Left lobe of liver (tissue), 2 donors: ENCODE results near the gene FITM1. TPM values are rescaled to one million over a fixed set of nuclear protein-coding genes. Genes with fewer than 3 reads are reported as not detected.

Source experiments
- ATAC-seq: fragments of 200-7000 bp; cut with Tn5 transposase; one replicate; pipeline ENCODE4 v1.9.1; 2020; ENCODE audit warnings: mild to moderate bottlenecking, moderate library complexity
- DNase-seq: peaks from one replicate; pipeline ENCODE4 v3.0.0-alpha.2; 2020; ENCODE audit warnings: low spot score
- total RNA-seq: library from RNA; stranded (reverse); gene quantifications from one replicate; pipeline ENCODE4 v1.2.1, GENCODE V29; 2021
- donor health status: DM: no; HTN: no; CAD: no; lungs with moderate emphysema.
- donor health status: DM: no; HTN: yes; CAD: no.

The FITM1 gene
- total RNA-seq, 1 donor from 2014 or later, result 34.9 TPM

DNA sequence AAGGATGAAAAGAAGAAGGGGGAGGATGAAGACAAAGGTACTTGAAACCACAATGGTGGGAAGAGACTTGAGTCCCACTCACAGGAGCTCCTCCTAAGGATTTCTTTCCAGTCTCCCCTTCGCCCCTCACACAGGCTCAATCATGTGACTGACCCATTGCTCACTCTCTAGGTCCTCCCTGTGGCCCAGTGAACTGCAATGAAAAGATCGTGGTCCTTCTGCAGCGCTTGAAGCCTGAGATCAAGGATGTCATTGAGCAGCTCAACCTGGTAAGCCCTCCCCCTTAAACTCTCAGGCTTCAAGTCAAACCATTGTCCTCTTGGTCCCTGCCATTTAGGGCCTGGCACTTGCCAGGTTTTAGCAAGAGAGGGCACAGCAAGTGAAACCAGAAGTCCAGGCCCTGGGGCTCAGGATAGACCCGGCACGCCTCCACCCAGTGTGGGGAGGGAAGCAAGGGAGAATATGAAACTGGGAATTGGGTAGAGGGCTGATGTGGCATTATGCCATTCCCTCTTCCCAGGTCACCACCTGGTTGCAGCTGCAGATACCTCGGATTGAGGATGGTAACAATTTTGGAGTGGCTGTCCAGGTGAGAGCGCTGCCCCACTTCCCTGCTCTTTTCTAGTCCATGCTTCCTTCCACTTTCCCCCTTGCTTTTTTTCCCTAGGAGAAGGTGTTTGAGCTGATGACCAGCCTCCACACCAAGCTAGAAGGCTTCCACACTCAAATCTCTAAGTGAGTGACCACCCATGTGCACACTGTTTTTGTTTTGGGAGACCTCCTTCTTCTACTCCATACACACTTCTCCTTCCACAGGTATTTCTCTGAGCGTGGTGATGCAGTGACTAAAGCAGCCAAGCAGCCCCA is 7.3 kb downstream of the FITM1 start:
- ATAC-seq (no peak), DNase-seq (no peak)

DNA sequence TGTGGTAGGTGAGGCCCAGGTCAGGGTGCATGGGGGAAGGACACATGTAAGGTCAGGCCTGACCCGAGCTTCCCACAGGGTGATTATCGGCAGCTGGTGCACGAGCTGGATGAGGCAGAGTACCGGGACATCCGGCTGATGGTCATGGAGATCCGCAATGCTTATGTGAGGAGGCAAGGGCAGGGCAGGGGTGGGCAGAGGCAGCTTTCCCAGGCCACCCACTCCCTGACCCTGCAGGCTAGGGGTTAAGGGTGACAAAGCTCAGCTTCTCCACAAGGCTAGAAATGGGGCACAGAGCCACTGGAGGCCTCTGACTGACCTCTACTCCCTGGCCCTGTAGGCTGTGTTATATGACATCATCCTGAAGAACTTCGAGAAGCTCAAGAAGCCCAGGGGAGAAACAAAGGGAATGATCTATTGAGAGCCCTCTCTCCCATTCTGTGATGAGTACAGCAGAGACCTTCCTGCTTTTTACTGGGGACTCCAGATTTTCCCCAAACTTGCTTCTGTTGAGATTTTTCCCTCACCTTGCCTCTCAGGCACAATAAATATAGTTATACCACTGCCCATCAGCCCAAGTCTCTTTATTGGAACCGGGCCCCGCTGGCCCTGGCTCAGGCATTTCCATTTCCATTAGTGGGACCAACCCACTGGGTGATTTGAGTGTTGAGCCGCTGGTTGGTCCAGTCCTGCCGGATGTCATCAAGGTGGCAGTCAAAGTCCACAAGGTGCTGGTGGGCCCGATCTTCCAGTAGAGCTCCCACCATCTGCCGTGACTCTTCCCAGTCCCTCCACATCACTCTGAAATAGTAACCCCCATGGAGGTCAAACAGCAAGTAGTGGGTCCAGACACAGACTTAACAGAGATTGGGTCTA is 8.2 kb downstream of the FITM1 start:
- ATAC-seq (no peak), DNase-seq (no peak)

- ATAC-seq (no peak), DNase-seq (no peak)
These were observed 8.9 kb downstream of the FITM1 start for GRCh38 chr14:24139272-24139934.

DNA sequence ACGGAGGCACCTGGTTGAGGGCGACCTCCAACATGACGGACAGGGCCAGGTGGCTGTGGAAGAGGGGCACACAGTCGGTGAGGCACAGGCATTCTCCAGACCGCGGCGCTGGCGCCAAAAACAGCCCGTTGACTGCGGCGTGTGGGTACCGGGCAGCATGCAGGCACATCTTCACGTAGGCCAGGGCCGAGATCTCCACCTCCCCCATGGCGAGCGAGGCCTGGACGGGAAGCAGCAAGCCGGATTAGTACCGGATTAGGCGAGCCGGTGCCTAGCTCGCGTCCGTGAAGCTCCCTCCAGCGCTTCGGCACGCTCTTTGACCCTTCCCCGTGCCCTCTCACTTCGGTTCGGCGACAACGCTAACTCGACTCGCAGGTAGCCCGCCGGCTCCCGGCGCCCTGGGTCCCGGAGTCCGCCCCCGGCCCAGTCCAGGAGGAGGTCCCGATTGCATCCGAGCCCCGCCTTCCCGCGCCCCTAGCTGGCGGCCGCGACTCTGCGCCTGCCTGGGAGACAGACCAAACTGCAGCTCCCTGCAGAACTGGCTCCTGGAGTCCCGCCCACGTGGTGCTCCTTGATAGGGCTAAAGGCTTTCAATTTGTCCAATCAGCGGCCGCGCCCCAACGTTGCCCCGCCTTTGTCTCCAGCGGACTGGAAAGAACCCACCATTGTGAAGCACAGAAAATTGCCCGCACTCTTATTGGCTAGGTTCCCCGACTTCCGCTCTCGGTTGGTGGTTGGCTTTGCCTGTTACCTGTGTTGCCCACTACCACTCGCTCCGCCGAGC is 10.8 kb downstream of the FITM1 start, which contains the start of gene EMC9:
Gene EMC9 (minus strand): TSS at position 495 of the 784 bp plus-strand sequence. CDS start 287 bp downstream, at position 208.
- ATAC-seq (peak; percentile 86), DNase-seq (peak; percentile 100)

DNA sequence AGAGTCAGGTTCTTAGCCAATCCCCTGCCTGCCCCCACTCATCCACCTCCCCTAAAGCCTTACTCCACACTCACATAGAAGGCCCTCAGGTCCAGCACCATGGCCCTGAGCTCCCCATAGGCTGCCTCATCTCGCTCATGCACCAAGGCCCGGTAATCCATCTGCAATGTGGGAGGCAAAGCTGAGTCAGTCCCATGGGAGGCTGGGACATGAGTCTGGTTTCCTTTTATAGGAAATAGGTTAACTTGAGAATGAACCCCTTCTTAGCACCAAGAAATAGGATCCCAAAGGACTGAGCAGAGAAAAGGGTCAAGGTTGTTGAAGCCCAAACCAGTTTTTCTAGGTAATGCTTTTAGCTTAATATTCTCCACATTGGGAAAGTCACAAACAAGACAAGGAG is 13.1 kb downstream of the FITM1 start:
- ATAC-seq, result no peak
- DNase-seq, result no peak

- DNase-seq, result no peak
- ATAC-seq, result no peak
These were observed 14.0 kb downstream of the FITM1 start for GRCh38 chr14:24144451-24144850.

DNA sequence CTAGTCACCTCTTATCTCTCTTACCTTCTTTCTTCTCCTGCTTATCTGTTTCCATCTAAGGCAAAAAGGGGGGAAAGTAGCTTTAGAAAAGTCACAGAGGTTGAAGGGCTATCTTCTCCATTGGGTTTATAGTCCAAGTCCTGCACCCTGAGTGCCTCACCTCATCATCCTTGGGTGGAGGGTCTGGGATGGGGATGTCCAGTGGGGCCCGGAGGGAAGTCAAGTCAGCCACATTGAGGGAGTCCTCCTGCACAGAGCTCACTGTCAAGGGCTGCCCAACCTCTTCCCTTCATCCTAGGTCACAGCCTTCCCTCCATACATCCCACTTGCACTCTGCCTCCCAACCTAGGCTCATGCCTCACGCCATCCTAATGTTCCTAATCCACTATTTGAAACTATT is 14.8 kb downstream of the FITM1 start:
- ATAC-seq, result no peak
- no peak for DNase-seq

DNA sequence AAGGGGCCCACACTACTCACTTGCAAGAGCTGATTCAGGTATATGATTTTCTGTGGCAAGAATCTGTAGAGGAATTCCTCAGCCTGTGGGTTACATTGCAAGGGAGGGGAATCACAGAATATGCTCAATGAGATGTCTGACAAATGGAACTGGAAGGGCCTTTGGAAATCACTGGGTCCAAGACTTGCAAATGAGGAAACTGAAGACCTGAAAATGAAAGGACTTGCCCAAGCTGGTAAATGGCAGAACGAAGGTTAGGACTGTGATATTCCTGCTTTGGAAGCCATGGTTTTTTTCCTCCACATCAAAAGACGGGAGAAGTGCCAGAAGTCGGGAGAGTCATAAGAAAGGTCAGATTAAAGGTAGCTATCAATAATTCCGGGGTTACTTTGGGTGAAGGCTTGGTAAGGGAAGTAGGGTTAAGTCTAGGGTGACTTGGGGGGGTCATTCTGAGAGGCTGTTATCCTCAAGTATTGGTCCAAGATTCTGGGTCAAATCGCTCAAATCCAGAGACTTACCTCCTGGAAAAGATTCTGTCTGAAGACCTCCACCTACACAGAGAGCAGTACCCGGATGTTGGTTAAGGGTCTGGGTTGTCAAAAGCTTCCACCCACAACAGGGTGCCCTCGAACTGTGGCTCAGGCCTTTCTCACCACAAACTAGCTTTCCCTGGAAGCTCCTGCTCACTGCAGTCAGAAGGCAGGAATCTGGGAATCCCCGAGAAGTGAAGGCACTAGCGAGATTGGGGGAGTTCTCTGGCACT is 15.4 kb downstream of the FITM1 start:
- ATAC-seq, result no peak

DNA sequence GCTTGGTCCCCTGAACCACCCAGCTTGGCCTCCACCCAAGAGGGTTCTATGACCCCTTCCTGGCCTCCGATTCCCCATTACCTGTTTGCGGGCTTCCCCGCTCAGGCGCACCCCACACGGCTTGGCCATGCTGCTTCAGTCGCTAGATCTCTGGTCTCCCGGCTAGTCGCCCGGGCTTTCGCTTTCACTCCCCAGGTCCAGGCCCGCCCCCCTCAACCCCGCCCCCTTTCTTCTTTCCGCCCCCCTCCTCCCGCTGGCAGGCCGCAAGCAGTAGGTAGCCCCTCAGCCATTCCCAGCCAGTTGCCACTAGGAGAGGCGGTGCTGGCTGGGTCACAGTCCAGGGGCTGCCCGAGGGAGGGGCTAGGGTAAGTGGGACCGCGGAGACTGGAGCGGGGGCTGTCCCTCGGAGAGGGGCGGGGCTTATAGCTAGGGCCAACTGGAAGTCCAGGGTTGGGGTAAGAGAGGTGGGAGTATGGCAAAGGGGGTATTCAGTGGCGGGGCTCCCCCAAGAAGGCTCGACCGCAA is 16.1 kb downstream of the FITM1 start, which contains the start of gene PSME2:
Gene PSME2 (minus strand): TSS at position 158 of the 525 bp plus-strand sequence. CDS start 29 bp downstream, at position 129.
- peak; percentile 99 for DNase-seq
- peak; percentile 83 for ATAC-seq

More for the DNA sequence above, 15.4 kb downstream of the FITM1 start:
- no peak for DNase-seq

DNA sequence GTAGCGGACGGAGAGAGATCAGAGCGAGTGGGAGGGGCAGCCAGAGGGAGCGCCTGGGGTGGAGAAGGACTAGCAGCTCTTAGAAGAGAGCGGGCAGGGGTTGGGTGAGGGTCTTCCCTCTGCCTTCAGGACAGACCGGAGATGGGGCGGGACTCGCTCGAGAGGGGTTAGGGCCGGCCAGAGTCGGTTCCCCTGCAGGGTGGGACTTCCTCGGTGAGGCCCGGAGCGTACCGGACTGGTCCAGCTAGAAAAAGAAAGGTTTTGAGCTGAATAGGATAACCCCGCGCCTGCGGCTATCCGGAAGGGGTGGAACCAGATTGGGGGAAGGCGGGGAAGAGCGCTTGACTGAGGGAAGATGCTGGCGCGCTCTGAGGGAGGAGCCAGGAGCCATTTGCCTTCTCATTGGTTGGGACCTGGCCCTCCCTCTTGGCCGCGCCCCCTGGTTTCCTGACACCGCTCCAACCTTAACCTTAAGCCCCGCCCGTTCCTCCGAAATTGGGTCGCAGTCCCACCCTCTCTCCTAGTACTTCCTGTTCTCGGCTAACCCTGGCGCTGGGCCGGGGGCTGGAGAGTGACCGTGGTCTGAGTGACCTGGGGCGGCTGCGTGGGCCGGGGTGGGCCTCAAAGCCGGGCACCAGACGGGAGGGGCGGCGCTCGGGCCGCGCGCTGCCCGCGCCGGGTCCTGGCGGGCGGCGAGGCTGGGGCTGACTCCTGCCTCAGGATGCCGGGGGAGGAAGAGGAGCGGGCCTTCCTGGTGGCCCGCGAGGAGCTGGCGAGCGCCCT is 16.7 kb downstream of the FITM1 start, which contains the start of gene RNF31:
Gene RNF31 (plus strand): TSS at position 521 of the 783 bp plus-strand sequence. CDS start 201 bp downstream, at position 722.
- ATAC-seq, result peak; percentile 87
- peak; percentile 98 for DNase-seq

- ATAC-seq (peak; percentile 0), DNase-seq (no peak)
These were observed 17.4 kb downstream of the FITM1 start for GRCh38 chr14:24147761-24148428.

- ATAC-seq, result no peak
- no peak for DNase-seq
These were observed 19.0 kb downstream of the FITM1 start for GRCh38 chr14:24149302-24149969.

- ATAC-seq, result no peak
These were observed 19.6 kb downstream of the FITM1 start for GRCh38 chr14:24150061-24150460.

GRCh38 chr14:24150567-24150966 is 20.1 kb downstream of the FITM1 start:
- DNase-seq, result no peak

More at GRCh38 chr14:24150061-24150460, 19.6 kb downstream of the FITM1 start:
- no peak for DNase-seq

DNA sequence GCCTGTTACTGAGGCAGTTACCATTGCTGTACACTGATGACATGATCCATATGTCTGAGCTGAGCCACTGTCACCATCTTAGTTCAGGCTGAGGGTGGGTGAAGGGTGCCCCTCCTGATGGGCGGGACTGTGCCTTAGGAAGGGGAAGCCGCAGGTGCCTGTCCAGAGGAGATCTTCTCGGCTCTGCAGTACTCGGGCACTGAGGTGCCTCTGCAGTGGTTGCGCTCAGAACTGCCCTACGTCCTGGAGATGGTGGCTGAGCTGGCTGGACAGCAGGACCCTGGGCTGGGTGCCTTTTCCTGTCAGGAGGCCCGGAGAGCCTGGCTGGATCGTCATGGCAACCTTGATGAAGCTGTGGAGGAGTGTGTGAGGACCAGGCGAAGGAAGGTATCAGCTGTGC is 20.5 kb downstream of the FITM1 start:
- ATAC-seq, result no peak
- DNase-seq, result no peak

More at GRCh38 chr14:24150567-24150966, 20.1 kb downstream of the FITM1 start:
- no peak for ATAC-seq

DNA sequence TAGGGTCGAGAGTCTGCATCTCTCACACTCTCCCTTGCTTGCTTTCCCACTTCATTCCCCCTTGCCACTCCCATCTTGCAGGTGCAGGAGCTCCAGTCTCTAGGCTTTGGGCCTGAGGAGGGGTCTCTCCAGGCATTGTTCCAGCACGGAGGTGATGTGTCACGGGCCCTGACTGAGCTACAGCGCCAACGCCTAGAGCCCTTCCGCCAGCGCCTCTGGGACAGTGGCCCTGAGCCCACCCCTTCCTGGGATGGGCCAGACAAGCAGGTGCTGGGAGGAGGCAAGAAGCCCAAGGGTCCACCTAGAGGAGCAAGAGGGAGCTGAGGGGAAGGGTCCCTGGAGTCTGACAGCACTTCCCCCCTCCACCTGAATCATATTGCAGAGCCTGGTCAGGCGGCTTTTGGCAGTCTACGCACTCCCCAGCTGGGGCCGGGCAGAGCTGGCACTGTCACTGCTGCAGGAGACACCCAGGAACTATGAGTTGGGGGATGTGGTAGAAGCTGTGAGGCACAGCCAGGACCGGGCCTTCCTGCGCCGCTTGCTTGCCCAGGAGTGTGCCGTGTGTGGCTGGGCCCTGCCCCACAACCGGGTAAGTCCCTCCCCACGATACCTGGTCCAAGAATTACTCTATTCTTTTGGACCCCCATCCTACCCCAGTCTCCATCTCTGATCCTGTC is 21.1 kb downstream of the FITM1 start:
- no peak for DNase-seq
- ATAC-seq, result no peak
